H1 (cell line): ENCODE measurements around the gene BNC2. TPM values are rescaled to one million over a fixed set of nuclear protein-coding genes. Genes with fewer than 3 reads are reported as not detected.

Source experiments
- GTF2F1 ChIP-seq: IDR thresholded peaks from 2 replicates; pipeline ENCODE4 v1.6.1; 2012; ENCODE audit warnings: low read depth, low read length, improper control_type of control experiment, borderline replicate concordance
- polyA plus RNA-seq, 7 experiments: library from polyadenylated mRNA; depleted of rRNA in 3 of 7; stranded (reverse) in 5 of 7; unstranded in 2 of 7; fragments of >200 nt in 5 of 7; fragments of 200-250 nt in 2 of 7; gene quantifications; 1 replicate in 5 of 7; 2 replicates in 1 of 7; 4 replicates in 1 of 7; pipeline versions ENCODE4 v1.2.1 to v1.2.3, GENCODE V29; 2011 to 2013; ENCODE audit warnings: missing spikeins in 2 of 7, mixed read lengths in 2 of 7
- total RNA-seq: library from RNA; stranded (reverse); fragmentation: NEBNext Ultra II Directional; extraction: Animal tissue kit (Norgen Biotek cat#: 25700); gene quantifications from 2 replicates; pipeline ENCODE4 v1.2.1, GENCODE V29; 2021
- TF ChIP-seq, protein P1 (sequence below), 3 experiments: IDR thresholded peaks; 1 replicate in 2 of 3; 2 replicates in 1 of 3; pipeline versions ENCODE4 v1.5.1 to v1.6.1; 2011; ENCODE audit warnings: low read length in 3 of 3, mild to moderate bottlenecking in 3 of 3, inconsistent platforms in 2 of 3, low read depth in 1 of 3, moderate library complexity in 1 of 3; ENCODE audit not compliant: insufficient read depth in 1 of 3; ENCODE audit errors: control extremely low read depth in 1 of 3

The BNC2 gene
- total and polyA plus RNA-seq, 2 of the 8 experiments (the other 6 are each of a cell fraction or from before 2014, with no cell fraction given): 16.0 to 26.8 TPM

DNA sequence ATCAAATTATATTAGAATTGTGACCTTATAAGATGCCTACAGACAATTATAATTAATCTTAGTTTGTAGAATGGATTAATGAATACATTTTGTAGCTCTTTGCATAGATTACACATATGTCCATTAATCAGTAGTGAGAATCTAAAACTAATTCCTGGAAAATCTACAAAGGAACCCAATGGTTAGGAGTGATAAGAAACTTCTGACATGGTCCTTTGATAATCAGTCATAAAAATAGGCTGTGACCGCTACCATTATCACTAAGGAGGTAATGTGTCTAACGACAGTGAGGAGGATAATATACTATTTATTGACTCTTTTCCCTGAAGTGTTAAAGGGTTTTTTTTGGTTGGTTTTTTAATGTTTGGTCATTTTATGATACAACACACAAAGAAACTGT, 46.6 kb downstream of the BNC2 start (continued):
- TF ChIP-seq, protein P1, sequence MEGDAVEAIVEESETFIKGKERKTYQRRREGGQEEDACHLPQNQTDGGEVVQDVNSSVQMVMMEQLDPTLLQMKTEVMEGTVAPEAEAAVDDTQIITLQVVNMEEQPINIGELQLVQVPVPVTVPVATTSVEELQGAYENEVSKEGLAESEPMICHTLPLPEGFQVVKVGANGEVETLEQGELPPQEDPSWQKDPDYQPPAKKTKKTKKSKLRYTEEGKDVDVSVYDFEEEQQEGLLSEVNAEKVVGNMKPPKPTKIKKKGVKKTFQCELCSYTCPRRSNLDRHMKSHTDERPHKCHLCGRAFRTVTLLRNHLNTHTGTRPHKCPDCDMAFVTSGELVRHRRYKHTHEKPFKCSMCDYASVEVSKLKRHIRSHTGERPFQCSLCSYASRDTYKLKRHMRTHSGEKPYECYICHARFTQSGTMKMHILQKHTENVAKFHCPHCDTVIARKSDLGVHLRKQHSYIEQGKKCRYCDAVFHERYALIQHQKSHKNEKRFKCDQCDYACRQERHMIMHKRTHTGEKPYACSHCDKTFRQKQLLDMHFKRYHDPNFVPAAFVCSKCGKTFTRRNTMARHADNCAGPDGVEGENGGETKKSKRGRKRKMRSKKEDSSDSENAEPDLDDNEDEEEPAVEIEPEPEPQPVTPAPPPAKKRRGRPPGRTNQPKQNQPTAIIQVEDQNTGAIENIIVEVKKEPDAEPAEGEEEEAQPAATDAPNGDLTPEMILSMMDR (IDR thresholded peaks at IDR 0.05; ENCODE audit: control extremely low read depth in 1 of 3, insufficient read depth in 1 of 3, low read depth in 1 of 3, low read length in 3 of 3): no peak
- TF ChIP-seq GTF2F1: no peak
